GM19043 (cell line): ENCODE results near the gene CACHD1.

ENCODE experiments used
- ATAC-seq: cut with Tn5 transposase; IDR thresholded peaks from one replicate; pipeline ENCODE4 v1.9.1; 2021; ENCODE audit warnings: low read depth; ENCODE audit not compliant: unreplicated experiment

CACHD1 gene

GRCh38 chr1:64518692-64519481 lies 49.0 kb downstream of the CACHD1 start:
- ATAC-seq, result no peak

- ATAC-seq, result no peak
These were observed 50.0 kb downstream of the CACHD1 start for GRCh38 chr1:64519901-64520300.

GRCh38 chr1:64522740-64523139 lies 52.8 kb downstream of the CACHD1 start:
- ATAC-seq, result no peak

- ATAC-seq, result no peak
These were observed 53.7 kb downstream of the CACHD1 start for GRCh38 chr1:64523413-64524337.

GRCh38 chr1:64524614-64525013 lies 54.7 kb downstream of the CACHD1 start:
- ATAC-seq, result no peak

GRCh38 chr1:64525116-64525686 lies 55.3 kb downstream of the CACHD1 start:
- no peak for ATAC-seq

- ATAC-seq, result no peak
These were observed 56.4 kb downstream of the CACHD1 start for GRCh38 chr1:64526312-64526711.

- ATAC-seq, result no peak
These were observed 57.2 kb downstream of the CACHD1 start for GRCh38 chr1:64527165-64527564.

- ATAC-seq, result no peak
These were observed 57.9 kb downstream of the CACHD1 start for GRCh38 chr1:64527786-64528185.

- ATAC-seq, result no peak
These were observed 61.2 kb downstream of the CACHD1 start for GRCh38 chr1:64530969-64531692.

- no peak for ATAC-seq
These were observed 62.7 kb downstream of the CACHD1 start for GRCh38 chr1:64532646-64533045.

- no peak for ATAC-seq
These were observed 66.3 kb downstream of the CACHD1 start for GRCh38 chr1:64535938-64536835.

GRCh38 chr1:64536836-64537490 lies 67.0 kb downstream of the CACHD1 start:
- no peak for ATAC-seq

GRCh38 chr1:64537942-64538341 lies 68.0 kb downstream of the CACHD1 start:
- no peak for ATAC-seq

GRCh38 chr1:64538389-64538788 lies 68.5 kb downstream of the CACHD1 start:
- ATAC-seq, result no peak

- ATAC-seq, result no peak
These were observed 69.4 kb downstream of the CACHD1 start for GRCh38 chr1:64539289-64539688.

GRCh38 chr1:64539781-64540218 lies 69.9 kb downstream of the CACHD1 start:
- ATAC-seq, result no peak

- no peak for ATAC-seq
These were observed 70.4 kb downstream of the CACHD1 start for GRCh38 chr1:64540265-64540791.

GRCh38 chr1:64542118-64542517 lies 72.2 kb downstream of the CACHD1 start:
- no peak for ATAC-seq
